K562 treated with DMSO at 1 percent for 4 hours (cell line): ENCODE results near the gene CD3D. TPM values are rescaled to one million over a fixed set of nuclear protein-coding genes. Genes with fewer than 3 reads are reported as not detected.

Experiments used
- total RNA-seq: library from RNA; unstranded; fragments of 300-600 nt; gene quantifications from 2 replicates; pipeline ENCODE4 v1.2.3, GENCODE V29; 2022; ENCODE audit not compliant: insufficient read depth

The CD3D gene
- total RNA-seq, result 12.8 and 34.9 TPM in 2 replicates

DNA sequence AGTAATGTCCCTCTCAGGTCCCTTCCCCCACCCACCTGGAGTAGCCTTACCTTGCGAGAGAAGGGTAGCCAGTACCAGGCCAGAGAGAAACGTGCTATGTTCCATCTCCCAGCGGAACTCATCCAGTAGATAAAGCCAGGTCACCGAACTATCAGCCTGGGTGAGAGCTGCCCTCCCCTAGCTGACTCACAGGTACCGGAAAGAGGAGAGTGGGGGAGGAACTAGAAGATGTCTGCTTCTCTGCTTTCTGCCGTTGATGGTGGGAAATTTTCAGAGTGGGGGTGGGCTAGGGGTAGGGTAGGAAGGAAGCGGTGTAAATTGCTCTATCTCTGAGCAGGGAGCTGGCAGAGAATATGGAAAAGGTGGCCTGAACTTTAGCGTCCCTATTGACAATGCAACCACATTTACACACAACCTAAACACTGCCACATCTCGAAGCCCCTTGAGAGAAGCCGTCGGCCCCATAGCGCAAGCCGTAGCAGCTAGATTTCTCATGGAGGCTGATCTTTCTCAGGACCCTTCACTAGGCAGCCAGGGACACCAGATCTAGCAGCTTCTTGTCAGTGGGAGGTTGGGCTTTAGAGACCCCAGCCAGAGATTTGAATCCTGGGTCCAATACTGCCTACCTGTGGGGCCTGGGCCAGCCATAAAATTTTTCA, at the start of gene CD3D:
Gene CD3D (minus strand): TSS at position 203 of the 659 bp plus-strand sequence. CDS start 98 bp downstream, at position 105.

GRCh38 chr11:118359295-118359958, 16.9 kb upstream of the CD3D start, which contains the start of gene UBE4A:
UBE4A (plus strand) TSS chr11:118359600; CDS start chr11:118365081, 5,481 bp downstream.

GRCh38 chr11:118343981-118344515, 1.5 kb upstream of the CD3D start, which contains the start of gene CD3G:
CD3G (plus strand) TSS chr11:118344344; CDS start chr11:118344424, 80 bp downstream.

GRCh38 chr11:118304568-118305248, 37.8 kb downstream of the CD3D start, which contains the start of gene CD3E:
CD3E (plus strand) TSS chr11:118304730; CDS start chr11:118304953, 223 bp downstream.

Other genes with a start within 250 kb of the CD3D start
- not detected in 2 replicates for gene SCN4B, start 189.9 kb downstream of the CD3D start, total RNA-seq
- gene SCN2B, start 166.1 kb downstream of the CD3D start, total RNA-seq, result not detected in 2 replicates
- 0.61 TPM in 1 of 2 replicates, not detected in the other for gene JAML, start 117.7 kb downstream of the CD3D start, total RNA-seq
- gene MPZL3, start 90.3 kb downstream of the CD3D start, total RNA-seq, result 0.88 and 1.9 TPM in 2 replicates
- gene MPZL2, start 78.4 kb downstream of the CD3D start, total RNA-seq, result not detected in 2 replicates
- gene CD3E, start 38.0 kb downstream of the CD3D start, total RNA-seq, result 0.57 TPM in 1 of 2 replicates, not detected in the other
- gene CD3G, start 1.6 kb upstream of the CD3D start, total RNA-seq, result not detected in 2 replicates
- 16.5 and 18.2 TPM in 2 replicates for gene UBE4A, start 16.9 kb upstream of the CD3D start, total RNA-seq
- gene ATP5MG, start 58.9 kb upstream of the CD3D start, total RNA-seq, result 156 and 164 TPM in 2 replicates
- gene KMT2A, start 93.8 kb upstream of the CD3D start, total RNA-seq, result 17.7 and 23.8 TPM in 2 replicates
- gene TTC36, start 184.8 kb upstream of the CD3D start, total RNA-seq, result 2.8 and 2.9 TPM in 2 replicates
- 7.8 and 21.9 TPM in 2 replicates for gene TMEM25, start 188.5 kb upstream of the CD3D start, total RNA-seq
- gene IFT46, start 223.2 kb upstream of the CD3D start, total RNA-seq, result 13.5 and 16.9 TPM in 2 replicates
- gene ARCN1, start 229.7 kb upstream of the CD3D start, total RNA-seq, result 93.3 and 108 TPM in 2 replicates